Astrocyte of the cerebellum (primary cell): ENCODE data around the gene PLXNA1.

Experiments used
- DNase-seq: peaks from one replicate; pipeline ENCODE4 v3.0.0-alpha.2; 2011; ENCODE audit warnings: low read depth
- H3K4me3 ChIP-seq: 2 replicates; pipeline ENCODE4 v1.5.1; 2011; ENCODE audit warnings: mild to moderate bottlenecking, low read depth, low read length, moderate library complexity
- in situ Hi-C: cut with HindIII; loops from 2 replicates; pipeline ENCODE4 v1.10.0; 2017; ENCODE audit warnings: low sequenced_read_pairs
- TF ChIP-seq, protein P1 (sequence below): IDR thresholded peaks from 2 replicates; pipeline ENCODE4 v1.5.1; 2012; ENCODE audit warnings: low read length, low read depth, moderate library complexity, mild to moderate bottlenecking; ENCODE audit errors: missing control alignments

Gene PLXNA1

DNA sequence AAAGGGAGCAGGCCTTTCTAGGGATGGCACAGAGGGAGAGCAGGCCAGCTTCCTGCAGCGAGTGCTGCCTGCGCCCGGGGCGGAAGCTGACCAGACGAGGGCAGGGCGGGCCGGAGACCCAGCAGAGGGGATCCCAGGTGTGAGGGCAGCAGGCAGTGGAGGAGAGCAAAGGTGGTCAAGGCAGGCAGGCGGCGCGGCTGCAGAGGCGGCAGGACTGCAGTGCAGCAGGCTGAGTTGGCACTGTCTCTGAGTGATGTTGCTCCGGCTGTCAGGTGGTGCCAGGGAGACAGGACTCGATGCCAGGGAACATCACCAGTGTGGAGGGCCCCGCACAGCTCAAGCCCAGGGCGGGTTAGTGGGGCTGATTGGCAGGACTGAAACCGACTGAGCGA is 22.3 kb upstream of the PLXNA1 start:
- in situ Hi-C loops, result no loop called here
- no peak for DNase-seq
- TF ChIP-seq, protein P1, sequence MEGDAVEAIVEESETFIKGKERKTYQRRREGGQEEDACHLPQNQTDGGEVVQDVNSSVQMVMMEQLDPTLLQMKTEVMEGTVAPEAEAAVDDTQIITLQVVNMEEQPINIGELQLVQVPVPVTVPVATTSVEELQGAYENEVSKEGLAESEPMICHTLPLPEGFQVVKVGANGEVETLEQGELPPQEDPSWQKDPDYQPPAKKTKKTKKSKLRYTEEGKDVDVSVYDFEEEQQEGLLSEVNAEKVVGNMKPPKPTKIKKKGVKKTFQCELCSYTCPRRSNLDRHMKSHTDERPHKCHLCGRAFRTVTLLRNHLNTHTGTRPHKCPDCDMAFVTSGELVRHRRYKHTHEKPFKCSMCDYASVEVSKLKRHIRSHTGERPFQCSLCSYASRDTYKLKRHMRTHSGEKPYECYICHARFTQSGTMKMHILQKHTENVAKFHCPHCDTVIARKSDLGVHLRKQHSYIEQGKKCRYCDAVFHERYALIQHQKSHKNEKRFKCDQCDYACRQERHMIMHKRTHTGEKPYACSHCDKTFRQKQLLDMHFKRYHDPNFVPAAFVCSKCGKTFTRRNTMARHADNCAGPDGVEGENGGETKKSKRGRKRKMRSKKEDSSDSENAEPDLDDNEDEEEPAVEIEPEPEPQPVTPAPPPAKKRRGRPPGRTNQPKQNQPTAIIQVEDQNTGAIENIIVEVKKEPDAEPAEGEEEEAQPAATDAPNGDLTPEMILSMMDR, result no peak
- H3K4me3 ChIP-seq, result no peak overlapping the region

DNA sequence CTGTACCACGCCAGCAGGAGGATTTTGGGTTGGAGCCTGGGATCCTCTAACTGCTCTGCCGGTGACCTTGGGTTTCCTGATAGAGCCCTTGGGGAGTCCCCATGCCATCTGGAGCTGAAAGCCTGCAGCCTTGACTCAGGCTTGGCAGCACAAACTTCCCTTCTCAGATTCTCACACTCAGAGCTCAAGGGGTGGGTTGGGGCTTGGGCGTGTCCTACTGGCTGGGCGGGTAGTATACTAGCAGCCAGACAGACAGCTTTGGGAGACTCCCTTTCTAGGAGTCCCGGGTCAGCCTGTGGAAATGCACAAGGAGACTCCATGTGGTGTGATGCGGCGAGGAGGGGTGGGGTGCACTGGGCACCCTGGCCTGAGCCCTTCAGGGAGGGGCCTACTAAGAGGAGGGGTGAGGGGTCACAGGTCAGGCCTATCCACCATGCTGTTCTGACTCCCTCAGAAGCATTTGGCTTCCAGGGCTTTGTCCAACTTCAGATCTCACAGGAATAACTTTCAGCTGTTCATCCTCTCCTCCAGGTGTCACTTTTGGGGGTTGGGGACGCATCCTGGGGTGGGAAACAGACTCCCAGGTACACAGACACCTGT is 21.6 kb upstream of the PLXNA1 start:
- no peak for DNase-seq
- in situ Hi-C loops, result no loop called here
- no peak overlapping the region for H3K4me3 ChIP-seq
- TF ChIP-seq, protein P1, result no peak

DNA sequence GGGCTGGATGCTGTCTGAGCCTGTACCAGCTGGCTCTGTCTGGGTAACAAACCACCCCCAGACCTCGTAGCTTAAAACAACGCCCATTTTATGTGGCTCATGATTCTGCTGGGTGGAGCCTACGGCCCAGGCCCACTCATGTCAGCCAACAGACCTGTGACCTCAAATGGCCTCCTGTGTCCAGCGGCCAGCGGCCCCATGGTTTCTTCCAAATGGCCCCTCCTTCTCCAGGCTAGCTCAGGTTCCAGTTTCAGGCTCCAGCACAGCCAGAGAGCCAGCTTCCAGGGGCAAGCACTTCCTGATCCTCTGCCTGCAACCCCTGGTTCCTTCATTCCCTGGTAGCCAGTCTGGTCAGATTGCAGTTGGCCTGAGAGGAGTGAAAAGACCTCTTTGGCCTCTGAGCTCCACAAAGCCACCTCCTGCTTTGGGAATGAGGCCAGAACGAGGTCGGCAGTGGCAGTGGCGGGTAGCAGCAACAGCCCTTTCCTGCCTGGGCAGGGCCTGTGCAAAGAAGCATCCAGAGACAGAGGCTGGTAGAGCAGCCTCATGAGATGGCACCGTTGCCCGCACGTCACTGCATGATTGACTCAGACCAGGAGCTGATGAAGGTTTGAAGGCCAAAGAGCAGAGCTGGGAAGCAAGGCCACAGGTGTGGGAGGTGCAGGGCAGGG is 21.0 kb upstream of the PLXNA1 start:
- no peak for DNase-seq
- in situ Hi-C loops, result no loop called here
- TF ChIP-seq, protein P1, result no peak
- no peak overlapping the region for H3K4me3 ChIP-seq

DNA sequence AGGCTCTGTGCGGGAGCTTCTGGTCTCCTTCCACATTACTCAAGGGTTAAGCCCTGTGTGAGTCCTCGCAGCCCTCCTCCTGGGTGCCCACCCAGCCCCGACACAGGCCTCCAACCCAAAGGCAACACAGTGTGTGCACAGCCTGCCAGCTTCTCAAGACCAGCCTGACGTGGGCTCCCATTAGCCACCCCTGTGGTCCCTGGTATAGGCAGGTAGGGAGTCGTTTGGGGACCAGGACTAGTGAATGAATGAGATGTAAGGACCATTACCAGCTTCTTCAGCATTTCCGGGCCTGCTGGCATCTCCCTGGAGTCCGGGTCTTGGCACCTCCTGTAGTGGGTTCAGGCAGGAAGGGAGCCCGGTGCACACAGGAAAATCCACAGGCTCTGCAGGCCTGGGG is 20.2 kb upstream of the PLXNA1 start:
- in situ Hi-C loops, result no loop called here
- no peak for DNase-seq
- no peak overlapping the region for H3K4me3 ChIP-seq
- TF ChIP-seq, protein P1, result no peak

DNA sequence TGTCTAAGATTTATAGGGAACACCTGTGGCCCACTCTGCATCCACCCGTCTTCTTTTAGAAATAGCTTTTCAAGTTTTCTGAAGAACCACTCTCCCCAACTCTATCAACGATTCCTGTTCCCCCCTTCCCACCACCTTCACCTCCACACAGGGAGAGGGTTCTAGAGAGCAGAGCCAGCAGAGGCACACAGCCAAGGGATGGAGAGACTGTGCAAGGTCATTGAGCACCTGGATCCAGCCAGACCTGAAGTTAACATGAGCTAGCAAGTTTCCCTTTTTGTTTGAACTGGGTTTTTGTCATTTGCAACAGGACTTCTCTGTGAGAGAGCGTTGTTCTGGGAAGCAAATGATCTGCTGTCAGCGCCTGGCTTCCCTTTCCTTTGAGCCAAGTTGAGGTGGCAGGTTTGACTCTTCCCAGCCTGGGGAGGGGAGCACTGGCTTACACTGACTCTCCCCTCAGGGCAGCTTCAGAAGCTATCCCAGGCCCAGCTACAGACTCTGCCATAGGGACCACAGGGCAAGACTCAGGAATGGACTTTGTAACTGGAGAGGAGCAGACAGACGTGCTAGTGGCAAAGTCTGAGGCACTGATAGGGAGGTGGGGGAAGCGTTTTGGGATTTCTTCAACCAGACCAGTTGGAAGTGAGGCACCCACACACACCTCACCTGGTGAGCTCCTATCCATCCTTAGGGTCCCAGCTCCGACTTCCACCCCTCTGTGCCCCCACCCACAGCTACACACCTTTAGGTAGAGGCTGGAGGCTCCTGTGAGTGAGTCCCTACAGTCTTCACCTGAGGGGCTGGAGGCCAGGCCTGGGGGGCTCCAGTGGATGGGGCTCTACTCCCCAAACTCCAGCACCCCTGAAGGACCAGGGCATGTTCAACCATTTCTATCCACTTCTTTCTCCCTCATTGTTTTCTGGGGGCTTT is 19.4 kb upstream of the PLXNA1 start:
- H3K4me3 ChIP-seq, result no peak overlapping the region
- in situ Hi-C loops, result no loop called here
- TF ChIP-seq, protein P1, result no peak
- DNase-seq, result no peak

DNA sequence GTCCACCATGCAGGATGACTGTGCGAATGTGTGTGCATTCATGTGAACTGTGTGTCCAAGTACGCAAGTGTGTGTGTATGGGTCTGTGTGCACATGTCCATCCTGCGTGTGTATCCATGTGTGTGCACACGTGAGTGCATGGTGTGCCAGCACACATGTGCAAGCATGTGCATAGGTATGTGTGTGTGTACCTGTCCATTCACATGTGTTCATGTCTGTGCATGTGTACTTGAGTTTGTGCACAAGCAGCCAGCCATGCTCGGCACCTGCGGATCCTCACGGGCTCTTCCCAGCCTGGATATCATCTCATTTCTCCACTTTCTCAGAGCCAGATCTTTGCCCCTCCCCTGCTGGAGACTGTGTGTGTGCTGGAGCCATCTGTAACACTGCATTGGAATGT is 18.7 kb upstream of the PLXNA1 start:
- H3K4me3 ChIP-seq, result no peak overlapping the region
- TF ChIP-seq, protein P1, result no peak
- in situ Hi-C loops, result no loop called here
- DNase-seq, result no peak
